22Rv1 (cell line): ENCODE results near the gene CD247.

Experiments
- ZFX ChIP-seq: fragments of 450-650 bp; IDR thresholded peaks from 2 replicates; pipeline ENCODE4 v1.6.1; 2017; ENCODE audit warnings: antibody characterized with exemption, borderline replicate concordance
- TF ChIP-seq, protein P1 (sequence below): fragments of 450-650 bp; IDR thresholded peaks from 2 replicates; pipeline ENCODE4 v1.5.1; 2017; ENCODE audit warnings: mild to moderate bottlenecking

DNA sequence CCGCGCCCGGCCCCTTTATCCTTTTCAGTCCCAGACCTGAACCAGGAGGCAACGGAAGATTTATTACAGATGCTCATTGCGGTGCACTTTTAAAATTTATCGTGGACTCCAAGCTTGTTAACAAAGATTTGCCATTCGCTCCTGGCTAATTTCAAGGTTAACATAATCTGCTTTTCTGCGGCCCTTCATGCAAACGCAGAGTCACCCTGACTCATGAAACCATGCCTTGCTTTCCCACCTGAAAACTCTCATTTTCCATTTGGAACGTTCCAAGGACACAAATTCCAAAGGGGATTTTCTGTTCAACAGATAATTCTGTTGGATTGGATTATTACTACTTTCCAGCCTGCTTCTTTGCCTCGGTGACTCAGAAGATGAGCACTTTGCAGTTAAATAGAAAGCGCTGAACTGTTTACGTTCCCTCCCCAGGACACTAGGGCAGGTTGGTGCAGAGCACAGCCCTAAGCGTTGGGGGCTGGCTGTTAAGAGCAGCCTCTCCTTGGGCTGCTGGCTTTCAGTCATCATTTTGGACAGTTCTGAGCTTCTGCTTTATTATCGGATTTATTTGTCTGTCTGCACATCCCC lies 51.1 kb downstream of the CD247 start:
- TF ChIP-seq, protein P1, sequence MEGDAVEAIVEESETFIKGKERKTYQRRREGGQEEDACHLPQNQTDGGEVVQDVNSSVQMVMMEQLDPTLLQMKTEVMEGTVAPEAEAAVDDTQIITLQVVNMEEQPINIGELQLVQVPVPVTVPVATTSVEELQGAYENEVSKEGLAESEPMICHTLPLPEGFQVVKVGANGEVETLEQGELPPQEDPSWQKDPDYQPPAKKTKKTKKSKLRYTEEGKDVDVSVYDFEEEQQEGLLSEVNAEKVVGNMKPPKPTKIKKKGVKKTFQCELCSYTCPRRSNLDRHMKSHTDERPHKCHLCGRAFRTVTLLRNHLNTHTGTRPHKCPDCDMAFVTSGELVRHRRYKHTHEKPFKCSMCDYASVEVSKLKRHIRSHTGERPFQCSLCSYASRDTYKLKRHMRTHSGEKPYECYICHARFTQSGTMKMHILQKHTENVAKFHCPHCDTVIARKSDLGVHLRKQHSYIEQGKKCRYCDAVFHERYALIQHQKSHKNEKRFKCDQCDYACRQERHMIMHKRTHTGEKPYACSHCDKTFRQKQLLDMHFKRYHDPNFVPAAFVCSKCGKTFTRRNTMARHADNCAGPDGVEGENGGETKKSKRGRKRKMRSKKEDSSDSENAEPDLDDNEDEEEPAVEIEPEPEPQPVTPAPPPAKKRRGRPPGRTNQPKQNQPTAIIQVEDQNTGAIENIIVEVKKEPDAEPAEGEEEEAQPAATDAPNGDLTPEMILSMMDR, result no peak
- no peak for TF ChIP-seq ZFX
